Stimulated activated CD8-positive, alpha-beta memory T cell treated with anti-CD3 and anti-CD28 coated beads, Interleukin-15, amount 100 ng/mL, for 4 hours (primary cell): ENCODE measurements around the gene KLK13.

ENCODE experiments used
- DNase-seq, 2 donors: peaks; one replicate each; pipeline ENCODE4 v3.0.0-alpha.2; 2020; ENCODE audit warnings: low read depth in 2 of 2

Gene KLK13

GRCh38 chr19:51091895-51092873, 27.3 kb upstream of the KLK13 start:
- no peak for DNase-seq

- DNase-seq, result no peak
Measured at GRCh38 chr19:51091126-51091525, 26.2 kb upstream of the KLK13 start.

GRCh38 chr19:51090471-51090870, 25.6 kb upstream of the KLK13 start:
- no peak for DNase-seq

GRCh38 chr19:51089786-51090185, 24.9 kb upstream of the KLK13 start:
- no peak for DNase-seq

- DNase-seq, result no peak
Measured at GRCh38 chr19:51086153-51086850, 21.4 kb upstream of the KLK13 start.

GRCh38 chr19:51084505-51084904, 19.6 kb upstream of the KLK13 start:
- no peak for DNase-seq

- DNase-seq, result no peak
Measured at GRCh38 chr19:51083783-51084182, 18.9 kb upstream of the KLK13 start.

GRCh38 chr19:51083181-51083580, 18.3 kb upstream of the KLK13 start:
- no peak for DNase-seq

GRCh38 chr19:51082611-51083010, 17.7 kb upstream of the KLK13 start, which contains the start of gene KLK14:
Gene KLK14 (minus strand): TSS chr19:51082887. CDS start chr19:51082614, 273 bp downstream.
- no peak for DNase-seq

- DNase-seq, result no peak
Measured at GRCh38 chr19:51081476-51081875, 16.6 kb upstream of the KLK13 start.

GRCh38 chr19:51079481-51080110, 14.7 kb upstream of the KLK13 start:
- DNase-seq, result no peak

GRCh38 chr19:51078731-51079130, 13.8 kb upstream of the KLK13 start:
- DNase-seq, result no peak

- no peak for DNase-seq
Measured at GRCh38 chr19:51078104-51078503, 13.2 kb upstream of the KLK13 start.

GRCh38 chr19:51076631-51077213, 11.8 kb upstream of the KLK13 start:
- DNase-seq, result no peak

GRCh38 chr19:51075998-51076397, 11.1 kb upstream of the KLK13 start:
- no peak for DNase-seq

GRCh38 chr19:51071095-51071405, 6.2 kb upstream of the KLK13 start:
- no peak for DNase-seq

GRCh38 chr19:51070334-51071094, 5.6 kb upstream of the KLK13 start:
- DNase-seq, result no peak

GRCh38 chr19:51066393-51067186, 1.7 kb upstream of the KLK13 start:
- no peak for DNase-seq

- no peak for DNase-seq
Measured at GRCh38 chr19:51065221-51065960, 499 bp upstream of the KLK13 start.

GRCh38 chr19:51063664-51064063, 1.2 kb downstream of the KLK13 start:
- DNase-seq, result no peak
